ENCODE measurements around the gene IQCM. TPM values are rescaled to one million over a fixed set of nuclear protein-coding genes. Genes with fewer than 3 reads are reported as not detected.

IQCM gene, protein sequence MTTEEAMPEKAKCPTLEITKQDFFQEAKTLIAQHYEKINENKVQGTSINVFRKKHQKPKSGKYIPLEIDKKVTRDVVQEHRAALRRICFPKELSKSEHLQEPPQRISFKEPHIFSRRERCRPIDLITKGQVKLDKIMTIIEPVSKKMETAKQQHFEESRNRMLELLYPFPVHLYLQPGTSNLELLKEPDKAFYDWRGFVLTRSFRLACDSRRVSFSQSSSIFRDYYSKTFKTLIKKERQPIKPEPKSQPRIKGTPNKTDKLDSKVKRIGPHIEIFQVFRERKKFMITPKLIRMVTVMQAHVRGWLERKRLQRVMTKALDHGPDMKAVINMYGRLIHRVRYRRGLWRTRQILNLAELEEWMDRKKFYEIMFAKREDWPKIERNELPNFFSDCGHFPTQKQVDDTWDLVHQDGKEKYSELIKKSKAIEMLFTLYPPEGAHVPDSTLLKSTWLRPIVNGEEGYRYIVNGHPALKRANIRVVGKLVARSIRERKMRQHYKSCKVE
- total RNA-seq (under 0.01 TPM in 1 of 2 replicates, not detected in the other), polyA plus RNA-seq (0.03 TPM in 1 of 2 replicates, not detected in the other), polyA minus RNA-seq (ENCODE audit: low replicate concordance) (not detected in 2 replicates)
- not detected in 2 replicates for polyA plus RNA-seq (2012)

DNA sequence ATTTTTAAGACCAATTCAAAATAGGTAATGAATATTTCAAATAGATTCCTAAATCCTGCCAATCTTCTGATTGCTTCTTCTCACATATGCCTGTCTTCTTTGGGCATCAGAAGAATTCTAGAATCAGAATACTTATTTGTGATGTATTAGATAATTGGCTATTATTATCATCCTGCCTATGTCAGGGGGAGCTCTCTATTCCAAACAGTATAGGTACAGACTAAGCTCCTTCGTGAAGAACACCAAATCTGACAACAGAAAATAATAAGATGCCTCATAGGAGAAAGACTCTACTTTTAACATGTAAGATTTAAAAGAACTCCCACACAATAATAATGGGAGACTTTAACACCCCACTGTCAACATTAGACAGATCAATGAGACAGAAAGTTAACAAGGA is at the start of gene IQCM:
TSS of gene IQCM (minus strand) at position 101 of the 400 bp plus-strand sequence. CDS start 73,152 bp downstream, outside the sequence.
- no peak within 1 kb of the TSS for H3K9ac ChIP-seq (ENCODE audit: insufficient read depth, low read length)
- TF ChIP-seq, protein P1, sequence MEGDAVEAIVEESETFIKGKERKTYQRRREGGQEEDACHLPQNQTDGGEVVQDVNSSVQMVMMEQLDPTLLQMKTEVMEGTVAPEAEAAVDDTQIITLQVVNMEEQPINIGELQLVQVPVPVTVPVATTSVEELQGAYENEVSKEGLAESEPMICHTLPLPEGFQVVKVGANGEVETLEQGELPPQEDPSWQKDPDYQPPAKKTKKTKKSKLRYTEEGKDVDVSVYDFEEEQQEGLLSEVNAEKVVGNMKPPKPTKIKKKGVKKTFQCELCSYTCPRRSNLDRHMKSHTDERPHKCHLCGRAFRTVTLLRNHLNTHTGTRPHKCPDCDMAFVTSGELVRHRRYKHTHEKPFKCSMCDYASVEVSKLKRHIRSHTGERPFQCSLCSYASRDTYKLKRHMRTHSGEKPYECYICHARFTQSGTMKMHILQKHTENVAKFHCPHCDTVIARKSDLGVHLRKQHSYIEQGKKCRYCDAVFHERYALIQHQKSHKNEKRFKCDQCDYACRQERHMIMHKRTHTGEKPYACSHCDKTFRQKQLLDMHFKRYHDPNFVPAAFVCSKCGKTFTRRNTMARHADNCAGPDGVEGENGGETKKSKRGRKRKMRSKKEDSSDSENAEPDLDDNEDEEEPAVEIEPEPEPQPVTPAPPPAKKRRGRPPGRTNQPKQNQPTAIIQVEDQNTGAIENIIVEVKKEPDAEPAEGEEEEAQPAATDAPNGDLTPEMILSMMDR (conservative IDR thresholded peaks at IDR 0.05 in 1 of 2, IDR thresholded peaks at IDR 0.05 in 1 of 2; ENCODE audit: low read depth in 1 of 2, low read length in 2 of 2) = no peak
- TF ChIP-seq EZH2 (IDR thresholded peaks at IDR 0.05; ENCODE audit: low read length, missing control alignments) = no peak
- no peak within 1 kb of the TSS for H2AFZ ChIP-seq (ENCODE audit: low read length)
- H3K4me1 ChIP-seq (ENCODE audit: control insufficient read depth, extremely low read depth, insufficient read depth, low read length) = no peaks in the 10 kb centered on the region
- no peaks in the 10 kb centered on the region for H3K9me3 ChIP-seq (ENCODE audit: control insufficient read depth, insufficient read depth, low read depth, low read length)
- H3K27ac ChIP-seq (ENCODE audit: insufficient read depth, low read length) = no peak within 1 kb of the TSS
- no peaks in the 10 kb centered on the region for H3K27me3 ChIP-seq (ENCODE audit: control insufficient read depth, insufficient read depth, low read length)
- DNase-seq (ENCODE audit: low read depth in 2 of 2) = no peak
- no peak within 1 kb of the TSS for H3K4me3 ChIP-seq (replicated peaks in 1 of 4; ENCODE audit: control extremely low read depth in 1 of 4, insufficient read depth in 1 of 4, low read depth in 3 of 4, low read length in 4 of 4)
- no peak within 1 kb of the TSS for H3K4me2 ChIP-seq (ENCODE audit: extremely low read depth, insufficient read depth, low read length)
- H3K79me2 ChIP-seq (ENCODE audit: control insufficient read depth, insufficient read depth, low read length) = no peaks in the 10 kb centered on the region
- H4K20me1 ChIP-seq (ENCODE audit: control insufficient read depth, extremely low read depth, insufficient read depth, low read length) = no peaks in the 10 kb centered on the region
- H3K36me3 ChIP-seq (ENCODE audit: control insufficient read depth, insufficient read depth, low read length) = no peaks in the 10 kb centered on the region

DNA sequence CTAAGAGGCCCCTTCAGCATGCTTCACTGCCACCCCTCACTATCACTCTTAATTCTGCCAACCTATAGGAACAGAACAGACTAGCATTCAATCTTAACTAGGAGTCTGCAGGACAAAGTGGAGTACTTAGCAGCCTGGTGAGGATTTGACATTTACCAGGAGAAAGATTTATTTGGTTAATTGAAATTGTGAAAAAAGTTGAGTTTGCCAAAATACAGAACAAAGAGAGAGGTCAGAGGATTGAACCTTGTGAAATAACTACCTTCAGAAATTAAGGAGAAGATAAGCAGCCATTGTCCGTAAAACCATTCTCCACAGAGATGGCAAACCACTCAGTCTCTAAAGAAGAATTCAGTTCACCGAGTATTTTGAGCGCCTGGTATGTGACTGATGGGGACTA is 41.8 kb upstream of the IQCM start:
- TF ChIP-seq EZH2 (IDR thresholded peaks at IDR 0.05; ENCODE audit: low read length, missing control alignments) = no peak
- TF ChIP-seq, protein P1 (conservative IDR thresholded peaks at IDR 0.05 in 1 of 2, IDR thresholded peaks at IDR 0.05 in 1 of 2; ENCODE audit: low read depth in 1 of 2, low read length in 2 of 2) = no peak
- no peaks in the 10 kb centered on the region for H3K9me3 ChIP-seq (ENCODE audit: control insufficient read depth, insufficient read depth, low read depth, low read length)
- H3K79me2 ChIP-seq (ENCODE audit: control insufficient read depth, insufficient read depth, low read length) = no peaks in the 10 kb centered on the region
- no peak overlapping the region for H3K4me2 ChIP-seq (ENCODE audit: extremely low read depth, insufficient read depth, low read length)
- DNase-seq (ENCODE audit: low read depth in 2 of 2) = no peak
- no peak overlapping the region for H3K27ac ChIP-seq (ENCODE audit: insufficient read depth, low read length)
- no peaks in the 10 kb centered on the region for H3K36me3 ChIP-seq (ENCODE audit: control insufficient read depth, insufficient read depth, low read length)
- H3K4me3 ChIP-seq (replicated peaks in 1 of 4; ENCODE audit: control extremely low read depth in 1 of 4, insufficient read depth in 1 of 4, low read depth in 3 of 4, low read length in 4 of 4) = no peak overlapping the region
- H3K9ac ChIP-seq (ENCODE audit: insufficient read depth, low read length) = no peak overlapping the region
- no peaks in the 10 kb centered on the region for H4K20me1 ChIP-seq (ENCODE audit: control insufficient read depth, extremely low read depth, insufficient read depth, low read length)
- no peaks in the 10 kb centered on the region for H3K4me1 ChIP-seq (ENCODE audit: control insufficient read depth, extremely low read depth, insufficient read depth, low read length)
- H3K27me3 ChIP-seq (ENCODE audit: control insufficient read depth, insufficient read depth, low read length) = no peaks in the 10 kb centered on the region
- H2AFZ ChIP-seq (ENCODE audit: low read length) = no peak overlapping the region

DNA sequence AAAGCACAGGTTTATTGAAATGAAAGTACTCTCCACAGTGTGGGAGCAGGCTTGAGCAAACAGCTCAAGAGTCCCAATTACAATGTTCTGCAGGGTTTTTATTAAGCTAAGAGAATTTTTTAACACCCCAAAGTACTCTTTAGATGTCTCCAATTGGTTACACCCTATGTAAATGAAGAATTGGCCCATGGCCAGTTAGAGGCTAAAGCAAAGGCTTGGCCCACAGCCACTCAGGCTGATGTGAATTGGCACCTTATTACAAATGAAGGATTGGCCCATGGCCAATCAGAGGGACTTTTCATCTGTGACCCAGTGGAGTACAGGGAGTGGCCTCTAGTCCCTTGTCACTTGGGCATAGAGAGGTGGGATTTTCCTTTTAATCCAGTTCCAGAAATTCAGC is 30.1 kb upstream of the IQCM start:
- Histone ChIP-seq H3K4me3 (replicated peaks in 1 of 4; ENCODE audit: control extremely low read depth in 1 of 4, insufficient read depth in 1 of 4, low read depth in 3 of 4, low read length in 4 of 4) (no peak overlapping the region), H3K27me3 (ENCODE audit: control insufficient read depth, insufficient read depth, low read length) (no peaks in the 10 kb centered on the region), H3K4me2 (ENCODE audit: extremely low read depth, insufficient read depth, low read length) (no peak overlapping the region), H2AFZ (ENCODE audit: low read length) (no peak overlapping the region), H3K9me3 (ENCODE audit: control insufficient read depth, insufficient read depth, low read depth, low read length) (no peaks in the 10 kb centered on the region), H3K36me3 (ENCODE audit: control insufficient read depth, insufficient read depth, low read length) (no peaks in the 10 kb centered on the region), H3K4me1 (ENCODE audit: control insufficient read depth, extremely low read depth, insufficient read depth, low read length) (no peaks in the 10 kb centered on the region), H4K20me1 (ENCODE audit: control insufficient read depth, extremely low read depth, insufficient read depth, low read length) (no peaks in the 10 kb centered on the region), H3K79me2 (ENCODE audit: control insufficient read depth, insufficient read depth, low read length) (no peaks in the 10 kb centered on the region), H3K27ac (ENCODE audit: insufficient read depth, low read length) (no peak overlapping the region), H3K9ac (ENCODE audit: insufficient read depth, low read length) (no peak overlapping the region)
- DNase-seq (ENCODE audit: low read depth in 2 of 2) = no peak
- no peak for TF ChIP-seq EZH2 (IDR thresholded peaks at IDR 0.05; ENCODE audit: low read length, missing control alignments)
- TF ChIP-seq, protein P1 (conservative IDR thresholded peaks at IDR 0.05 in 1 of 2, IDR thresholded peaks at IDR 0.05 in 1 of 2; ENCODE audit: low read depth in 1 of 2, low read length in 2 of 2) = no peak
